Upper lobe of left lung (tissue), 6 donors: ENCODE results near the gene RAD23B. TPM values are rescaled to one million over a fixed set of nuclear protein-coding genes. Genes with fewer than 3 reads are reported as not detected.
A peak's percentile ranks its signal among the peaks of the same experiment; 100 is the strongest.

Experiments used
- ATAC-seq, 2 donors: fragments of 200-7000 bp; cut with Tn5 transposase; one replicate each; pipeline ENCODE4 v1.9.1; 2022; ENCODE audit warnings: mild to moderate bottlenecking in 2 of 2, moderate library complexity in 2 of 2; ENCODE audit not compliant: low FRiP score in 2 of 2
- DNase-seq, 2 donors: peaks; one replicate each; pipeline ENCODE4 v3.0.0-alpha.2; 2019 to 2020
- H3K27ac ChIP-seq, 4 donors: fragments of 200-600 bp; sonication (generic); one replicate each; pipeline ENCODE4 v1.5.1; 2016 to 2019
- H3K27me3 ChIP-seq, 4 donors: fragments of 200-600 bp; sonication (generic); one replicate each; pipeline ENCODE4 v1.5.1; 2017 to 2019
- H3K36me3 ChIP-seq, 4 donors: fragments of 200-600 bp; sonication (generic); one replicate each; pipeline ENCODE4 v1.5.1; 2016 to 2019
- H3K4me1 ChIP-seq, 4 donors: fragments of 200-600 bp; sonication (generic); one replicate each; pipeline ENCODE4 v1.5.1; 2018 to 2019
- H3K4me3 ChIP-seq, 4 donors: fragments of 200-600 bp; sonication (generic); one replicate each; pipeline ENCODE4 v1.5.1; 2017 to 2019; ENCODE audit warnings: mild to moderate bottlenecking in 2 of 4, moderate library complexity in 1 of 4
- H3K9me3 ChIP-seq, 4 donors: fragments of 200-600 bp; sonication (generic); one replicate each; pipeline ENCODE4 v1.5.1; 2018 to 2019
- CTCF ChIP-seq, 6 experiments: fragments of 450-650 bp in 4 of 6; fragments of 200-600 bp in 2 of 6; sonication (generic) in 2 of 6; IDR thresholded peaks; one replicate each; pipeline ENCODE4 v1.5.1; 2016 to 2019; ENCODE audit warnings: antibody characterized with exemption in 6 of 6
- EP300 ChIP-seq, 4 donors: sonication (generic); formaldehyde crosslinking; IDR thresholded peaks; one replicate each; pipeline ENCODE4 v1.5.1; 2017; ENCODE audit warnings: antibody characterized with exemption in 4 of 4, control low read depth in 2 of 4
- POLR2A ChIP-seq, 4 donors: fragments of 450-650 bp; IDR thresholded peaks; one replicate each; pipeline ENCODE4 v1.5.1; 2016 to 2017; ENCODE audit warnings: antibody characterized with exemption in 4 of 4, mild to moderate bottlenecking in 2 of 4
- POLR2AphosphoS5 ChIP-seq, 2 donors: sonication (generic); formaldehyde crosslinking; IDR thresholded peaks; one replicate each; pipeline ENCODE4 v1.5.1; 2017; ENCODE audit warnings: antibody characterized with exemption in 2 of 2
- WGBS, 2 donors: methylation state at CpG; one replicate each; pipeline ENCODE4 v1.1.5; 2017 to 2018; 5-methylcytosine and 5-hydroxymethylcytosine counted together
- total RNA-seq, 6 donors: library from RNA; depleted of rRNA in 4 of 6; stranded (reverse); fragments of >200 nt in 4 of 6; gene quantifications; one replicate each; pipeline versions ENCODE4 v1.1.0 to v1.2.1, GENCODE V29; 2016 to 2021
- donor health status: DM: no; HTN: no; CAD: no; lungs with moderate emphysema.
- donor health status: DM: no; HTN: yes; CAD: no; lungs with severe emphysema.

Gene RAD23B
- total RNA-seq, 6 donors from 2014 or later, result 33.5 to 107 (median 73.1) TPM

- Histone ChIP-seq H3K27ac (no peak overlapping the region), H3K4me1 (peaks cover 0 to 12% (median 2%) of the 10 kb centered on the region in 4 donors), H3K27me3 (no peaks in the 10 kb centered on the region), H3K36me3 (peaks cover 0 to 29% (median 18%) of the 10 kb centered on the region in 4 donors), H3K4me3 (no peak overlapping the region), H3K9me3 (no peaks in the 10 kb centered on the region)
- DNase-seq (no peak), ATAC-seq (peak in 1 of 2 donors; percentile 13)
- TF ChIP-seq CTCF (IDR thresholded peaks at IDR 0.05) (no peak), POLR2AphosphoS5 (IDR thresholded peaks at IDR 0.05) (no peak), EP300 (IDR thresholded peaks at IDR 0.05) (no peak), POLR2A (IDR thresholded peaks at IDR 0.05) (no peak)
- WGBS, 2 donors, result 69 to 80% methylated on average over 13 to 16 of the region's 16 CpGs
Observed at GRCh38 chr9:107337676-107338590, 54.9 kb downstream of the RAD23B start.

GRCh38 chr9:107338911-107339659 is 56.0 kb downstream of the RAD23B start:
- no peaks in the 10 kb centered on the region for H3K9me3 ChIP-seq
- 90 to 94% methylated on average over 7 of the region's 7 CpGs for WGBS, 2 donors
- H3K4me1 ChIP-seq, result peaks cover 0 to 12% (median 2%) of the 10 kb centered on the region in 4 donors
- ATAC-seq, result no peak
- no peaks in the 10 kb centered on the region for H3K27me3 ChIP-seq
- no peak for DNase-seq
- TF ChIP-seq POLR2A (IDR thresholded peaks at IDR 0.05) (no peak), POLR2AphosphoS5 (IDR thresholded peaks at IDR 0.05) (no peak), EP300 (IDR thresholded peaks at IDR 0.05) (no peak), CTCF (IDR thresholded peaks at IDR 0.05) (no peak)
- no peak overlapping the region for H3K27ac ChIP-seq
- peaks cover 0 to 18% (median 8%) of the 10 kb centered on the region in 4 donors for H3K36me3 ChIP-seq
- no peak overlapping the region for H3K4me3 ChIP-seq

GRCh38 chr9:107340920-107341632 is 58.0 kb downstream of the RAD23B start:
- peaks cover 0 to 5% (median 2%) of the 10 kb centered on the region in 4 donors for H3K36me3 ChIP-seq
- H3K4me1 ChIP-seq, result peaks cover 0 to 11% (median 2%) of the 10 kb centered on the region in 4 donors
- 38 to 44% methylated on average over 17 to 18 of the region's 18 CpGs for WGBS, 2 donors
- TF ChIP-seq POLR2AphosphoS5 (IDR thresholded peaks at IDR 0.05), result no peak
- TF ChIP-seq POLR2A (IDR thresholded peaks at IDR 0.05), result no peak
- no peak for TF ChIP-seq EP300 (IDR thresholded peaks at IDR 0.05)
- TF ChIP-seq CTCF (IDR thresholded peaks at IDR 0.05), result peak; percentile 75 to 86 (median 82)
- ATAC-seq (peak; percentile 78), DNase-seq (peak; percentile 85 to 88)
- H3K27me3 ChIP-seq, result no peaks in the 10 kb centered on the region
- H3K27ac ChIP-seq, result no peak overlapping the region
- no peak overlapping the region for H3K4me3 ChIP-seq
- no peaks in the 10 kb centered on the region for H3K9me3 ChIP-seq

- no peak for TF ChIP-seq POLR2A (IDR thresholded peaks at IDR 0.05)
- no peak for TF ChIP-seq POLR2AphosphoS5 (IDR thresholded peaks at IDR 0.05)
- TF ChIP-seq CTCF (IDR thresholded peaks at IDR 0.05), result no peak
- TF ChIP-seq EP300 (IDR thresholded peaks at IDR 0.05), result no peak
- Histone ChIP-seq H3K4me3 (no peak overlapping the region), H3K27me3 (no peaks in the 10 kb centered on the region), H3K4me1 (peaks cover 0 to 4% (median 0%) of the 10 kb centered on the region in 4 donors), H3K9me3 (no peaks in the 10 kb centered on the region), H3K36me3 (peaks cover 0 to 5% (median 2%) of the 10 kb centered on the region in 4 donors), H3K27ac (no peak overlapping the region)
- WGBS, 2 donors, result 93 to 97% methylated on average over 6 of the region's 6 CpGs
- DNase-seq, result no peak
- no peak for ATAC-seq
Observed at GRCh38 chr9:107342476-107343161, 59.5 kb downstream of the RAD23B start.
